Hematopoietic multipotent progenitor cell (in vitro differentiated cells): ENCODE results near the gene SLC38A11. TPM values are rescaled to one million over a fixed set of nuclear protein-coding genes. Genes with fewer than 3 reads are reported as not detected.

Experiments used
- DNase-seq, 3 donors: peaks; one replicate each; pipeline ENCODE4 v3.0.0-alpha.2; 2011 to 2015; ENCODE audit warnings: low read depth in 2 of 3, low spot score in 2 of 3
- total RNA-seq: library from RNA; depleted of rRNA; stranded (reverse); fragments of >200 nt; gene quantifications from one replicate; pipeline ENCODE4 v1.2.3, GENCODE V29; 2012

Gene SLC38A11
- total RNA-seq, 1 donor: not detected

- no peak for DNase-seq
Observed at GRCh38 chr2:164917296-164917903, 37.9 kb downstream of the SLC38A11 start.

DNA sequence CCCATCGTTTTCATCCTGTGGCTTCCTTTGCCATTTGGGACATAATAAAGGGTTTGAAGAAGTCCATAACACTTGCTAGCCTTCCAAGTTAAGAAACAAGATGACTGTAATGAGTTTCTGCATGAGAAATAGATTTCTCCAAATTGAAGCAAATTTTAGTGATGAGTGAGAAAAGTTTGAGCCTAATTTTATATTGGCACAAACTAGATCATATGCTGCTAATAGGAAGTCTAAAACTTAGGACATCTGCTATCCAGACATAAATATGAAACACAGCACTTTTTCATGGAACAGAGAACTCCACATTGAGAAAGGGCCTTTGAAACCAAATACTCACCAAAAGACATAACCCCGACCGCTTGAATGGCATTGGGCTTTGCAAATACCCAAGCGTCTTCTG, 39.8 kb downstream of the SLC38A11 start:
- DNase-seq: no peak

GRCh38 chr2:164913640-164914350, 41.5 kb downstream of the SLC38A11 start:
- peak in 2 of 3 donors; percentile 35 to 68 for DNase-seq

- DNase-seq: no peak
Observed at GRCh38 chr2:164913011-164913410, 42.3 kb downstream of the SLC38A11 start.

- DNase-seq: no peak
Observed at GRCh38 chr2:164911832-164912231, 43.5 kb downstream of the SLC38A11 start.

GRCh38 chr2:164910101-164910899, 45.0 kb downstream of the SLC38A11 start:
- peak in 2 of 3 donors; percentile 84 to 97 for DNase-seq

DNA sequence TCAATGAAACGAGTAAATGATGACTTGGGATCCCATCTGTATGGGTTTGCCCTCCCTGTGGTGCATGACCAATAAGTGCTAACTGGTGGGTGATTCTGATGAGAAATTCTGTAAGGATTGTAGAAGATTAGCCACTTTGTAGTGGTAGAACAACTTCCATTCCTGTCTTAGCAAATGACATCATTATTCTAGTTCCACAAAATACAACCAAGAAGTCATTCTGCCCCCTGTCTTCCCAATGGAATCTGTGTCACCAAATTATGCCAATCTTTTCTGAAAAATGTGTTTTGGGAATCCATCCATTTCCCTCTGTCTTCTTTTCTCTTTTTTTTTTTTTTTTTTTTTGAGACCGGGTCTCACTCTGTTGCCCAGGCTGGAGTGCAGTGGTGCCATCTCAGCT, 48.4 kb downstream of the SLC38A11 start:
- no peak for DNase-seq

- DNase-seq: no peak
Observed at GRCh38 chr2:164905307-164905706, 50.0 kb downstream of the SLC38A11 start.

DNA sequence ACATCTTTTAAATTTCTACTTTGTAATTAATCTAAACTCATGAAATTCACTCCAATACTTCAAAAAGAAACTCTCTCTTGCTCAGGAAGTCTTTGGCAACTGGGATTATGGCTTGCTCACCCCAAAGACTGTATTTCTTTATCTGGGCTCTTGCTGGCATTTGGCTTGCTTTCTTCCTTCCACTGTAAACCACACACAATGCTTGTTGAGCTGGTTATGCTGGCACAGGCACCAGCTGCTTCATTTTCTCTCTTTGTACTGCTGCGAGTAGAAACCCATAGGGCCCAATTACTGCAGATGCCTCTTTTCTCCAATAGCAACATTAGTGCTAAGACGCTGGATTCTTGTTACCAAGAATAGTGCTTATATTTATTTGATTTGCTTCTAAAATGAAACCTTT, 51.4 kb downstream of the SLC38A11 start:
- DNase-seq: peak in 1 of 3 donors; percentile 52

- peak in 1 of 3 donors; percentile 39 for DNase-seq
Observed at GRCh38 chr2:164903204-164903603, 52.1 kb downstream of the SLC38A11 start.

- DNase-seq: no peak
Observed at GRCh38 chr2:164899121-164899520, 56.2 kb downstream of the SLC38A11 start.

DNA sequence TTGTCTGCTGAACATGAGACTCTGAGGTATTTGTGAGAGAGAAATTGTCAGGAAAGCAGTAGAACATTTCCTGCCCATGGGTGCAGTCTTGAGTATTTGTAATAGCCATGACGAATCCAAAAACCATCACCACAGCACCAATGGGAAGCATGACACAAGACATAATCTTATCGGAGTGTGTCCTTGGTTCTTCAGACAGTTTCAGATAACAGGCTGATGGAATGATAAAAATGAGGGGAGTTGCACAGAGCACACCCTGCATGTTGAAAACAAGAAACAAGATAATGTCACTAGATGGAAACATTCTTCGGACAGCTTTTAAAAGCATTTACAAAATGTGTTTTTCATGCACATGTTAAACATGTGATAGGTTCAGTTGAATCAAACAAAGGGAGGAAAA, 56.9 kb downstream of the SLC38A11 start:
- no peak for DNase-seq

DNA sequence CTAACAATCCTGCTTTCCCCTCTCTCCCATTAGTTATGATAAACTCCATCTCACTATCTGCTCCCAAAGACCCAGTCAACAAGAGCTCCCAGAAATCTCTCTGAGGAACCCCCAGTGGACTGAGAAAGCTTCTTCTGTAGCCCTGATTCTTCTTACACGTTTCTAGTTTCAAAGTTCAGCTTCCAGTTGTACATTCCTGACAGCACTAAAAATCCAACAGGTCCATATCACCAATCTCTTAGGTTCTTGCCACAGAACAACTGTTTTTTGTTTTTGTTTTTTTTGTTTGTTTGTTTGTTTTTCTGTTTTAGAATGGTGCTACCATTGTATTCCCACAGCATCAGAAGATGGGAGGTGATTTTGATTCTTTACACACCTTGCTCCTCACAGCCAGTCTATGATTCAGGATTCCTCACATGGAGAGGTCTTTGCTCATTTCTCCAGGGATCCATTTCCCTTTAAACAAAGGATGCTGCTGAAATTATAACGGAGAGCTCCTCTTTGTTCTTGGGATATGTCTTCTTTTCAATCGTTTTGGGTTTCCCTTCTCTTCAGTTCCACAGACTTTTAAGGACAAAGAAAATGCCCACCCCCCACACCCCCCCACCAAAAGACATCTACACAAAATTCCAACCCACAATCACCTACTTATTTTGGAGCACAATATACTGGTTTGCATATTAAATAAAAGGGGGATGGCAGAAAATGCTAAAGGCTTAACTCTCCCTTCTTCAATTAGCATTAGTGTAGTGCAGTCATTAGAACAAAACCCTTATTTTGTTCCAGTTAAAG, 57.7 kb downstream of the SLC38A11 start:
- no peak for DNase-seq

GRCh38 chr2:164896634-164897355, 58.5 kb downstream of the SLC38A11 start:
- peak in 2 of 3 donors; percentile 76 to 81 for DNase-seq

DNA sequence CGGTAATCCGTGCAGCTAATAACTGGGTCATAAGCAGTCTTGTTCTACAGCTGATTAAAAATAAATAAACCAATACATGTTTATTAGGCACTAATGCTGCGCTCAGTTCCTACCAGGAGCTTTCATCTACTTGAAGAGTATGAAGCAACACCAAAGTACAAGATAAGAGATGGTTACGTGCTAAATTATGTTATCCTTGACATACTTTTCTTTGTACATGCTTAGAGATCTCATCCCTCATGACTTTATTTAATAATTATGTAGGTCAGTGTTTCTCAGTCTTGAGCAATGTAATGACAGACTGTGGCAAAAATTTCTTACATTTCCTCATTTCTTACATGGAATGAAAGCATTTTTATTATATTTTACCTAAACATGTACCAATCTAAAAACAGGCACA, 59.1 kb downstream of the SLC38A11 start:
- DNase-seq: no peak

DNA sequence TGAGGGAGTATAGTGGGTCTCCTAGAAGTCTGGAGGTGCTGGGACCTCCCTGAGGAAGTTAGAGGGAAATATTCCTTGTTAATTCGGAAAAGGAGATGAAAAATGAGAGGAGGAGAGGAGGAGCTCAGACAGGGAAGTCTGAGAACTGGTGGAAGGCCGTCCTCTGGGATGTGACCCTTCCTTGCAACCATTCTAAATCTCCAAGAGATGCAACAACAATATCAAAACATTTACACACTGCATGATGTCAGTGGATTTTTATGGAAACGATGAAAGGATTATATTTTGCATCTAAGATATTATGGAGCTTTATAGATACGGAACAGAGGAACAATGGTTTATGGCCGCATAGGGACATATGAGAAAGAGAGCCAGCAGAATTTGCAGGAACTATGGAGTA, 63.9 kb downstream of the SLC38A11 start:
- DNase-seq: no peak

DNA sequence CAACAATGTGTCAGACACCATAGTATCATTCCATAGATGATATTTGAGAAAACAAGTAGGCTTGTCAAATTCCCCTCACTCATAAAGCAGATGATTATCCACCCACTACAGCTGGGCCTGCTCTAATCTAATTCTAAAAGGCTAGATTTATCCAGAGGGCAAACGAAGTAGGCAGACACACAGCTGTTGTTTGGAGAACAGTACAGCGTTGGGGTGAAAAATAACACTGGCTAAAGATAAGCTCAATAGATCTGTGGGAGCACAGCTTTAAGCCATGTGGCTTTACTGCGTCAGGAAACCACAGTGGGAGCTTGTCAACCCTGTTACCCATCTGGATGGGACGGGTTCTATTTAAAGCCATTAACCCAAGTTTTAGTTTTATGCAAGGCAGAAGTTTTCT, 64.8 kb downstream of the SLC38A11 start:
- peak in 1 of 3 donors; percentile 83 for DNase-seq

- DNase-seq: no peak
Observed at GRCh38 chr2:164888592-164888991, 66.7 kb downstream of the SLC38A11 start.

- no peak for DNase-seq
Observed at GRCh38 chr2:164887434-164888144, 67.7 kb downstream of the SLC38A11 start.

GRCh38 chr2:164882276-164882675, 73.0 kb downstream of the SLC38A11 start:
- DNase-seq: no peak
